ENCODE measurements around the gene STAB1.

The STAB1 gene

GRCh38 chr3:52447512-52448355, 47.4 kb upstream of the STAB1 start:
- no peak overlapping the region for H3K4me3 ChIP-seq (replicated peaks; ENCODE audit: insufficient read depth, low read length)
- TF ChIP-seq REST (IDR thresholded peaks at IDR 0.05; ENCODE audit: insufficient replicate concordance, low read depth) (no peak), CTCF (IDR thresholded peaks at IDR 0.05; ENCODE audit: insufficient read depth, low read length) (no peak), SPI1 (IDR thresholded peaks at IDR 0.05; ENCODE audit: borderline replicate concordance, low read depth) (no peak), GABPA (IDR thresholded peaks at IDR 0.05; ENCODE audit: low read depth) (no peak), POLR2AphosphoS5 (IDR thresholded peaks at IDR 0.05; ENCODE audit: low read depth) (no peak)

GRCh38 chr3:52450489-52451236, 44.5 kb upstream of the STAB1 start:
- no peak for TF ChIP-seq CTCF (IDR thresholded peaks at IDR 0.05; ENCODE audit: insufficient read depth, low read length)
- Histone ChIP-seq H3K27me3 (ENCODE audit: insufficient read depth, poor library complexity, severe bottlenecking) (no peaks in the 10 kb centered on the region), H3K4me3 (replicated peaks; ENCODE audit: insufficient read depth, low read length) (no peak overlapping the region), H3K27ac (replicated peaks) (no peak overlapping the region)
- no peak for DNase-seq (ENCODE audit: low read depth in 1 of 2, low spot score in 1 of 2)

More at GRCh38 chr3:52447512-52448355, 47.4 kb upstream of the STAB1 start:
- no peaks in the 10 kb centered on the region for H3K27me3 ChIP-seq (ENCODE audit: insufficient read depth, poor library complexity, severe bottlenecking)
- DNase-seq (ENCODE audit: low read depth in 1 of 2, low spot score in 1 of 2) = no peak
- H3K27ac ChIP-seq (replicated peaks) = no peak overlapping the region

GRCh38 chr3:52451237-52452083, 43.7 kb upstream of the STAB1 start:
- Histone ChIP-seq H3K4me3 (replicated peaks; ENCODE audit: insufficient read depth, low read length) (no peak overlapping the region), H3K27me3 (ENCODE audit: insufficient read depth, poor library complexity, severe bottlenecking) (no peaks in the 10 kb centered on the region), H3K27ac (replicated peaks) (no peak overlapping the region)
- no peak for DNase-seq (ENCODE audit: low read depth in 1 of 2, low spot score in 1 of 2)
- TF ChIP-seq SPI1 (IDR thresholded peaks at IDR 0.05; ENCODE audit: borderline replicate concordance, low read depth) (no peak), CTCF (IDR thresholded peaks at IDR 0.05; ENCODE audit: insufficient read depth, low read length) (no peak), POLR2AphosphoS5 (IDR thresholded peaks at IDR 0.05; ENCODE audit: low read depth) (no peak), REST (IDR thresholded peaks at IDR 0.05; ENCODE audit: insufficient replicate concordance, low read depth) (no peak), GABPA (IDR thresholded peaks at IDR 0.05; ENCODE audit: low read depth) (no peak)

Measured in HL-60 (cell line).